Activated CD4-positive, alpha-beta T cell treated with anti-CD3 and anti-CD28 coated beads for 36 hours (primary cell): ENCODE results near the gene RNF141. TPM values are rescaled to one million over a fixed set of nuclear protein-coding genes. Genes with fewer than 3 reads are reported as not detected.
A peak's percentile ranks its signal among the peaks of the same experiment; 100 is the strongest.

Experiments
- ATAC-seq: fragments of 200-7000 bp; cut with Tn5 transposase; one replicate; pipeline ENCODE4 v1.10.0; 2021; ENCODE audit warnings: mild to moderate bottlenecking, moderate library complexity
- CTCF ChIA-PET: fragments of 350-600 bp; sonication (Branson Sonifier 250); formaldehyde crosslinking; loops from one replicate; lab custom pipeline; 2021; ENCODE audit warnings: antibody characterized with exemption; lab: Charles Lee
- POLR2A ChIA-PET: fragments of 350-600 bp; sonication (Branson Sonifier 250); formaldehyde crosslinking; loops from one replicate; lab custom pipeline; 2021; ENCODE audit warnings: antibody characterized with exemption, inconsistent platforms; lab: Charles Lee
- DNase-seq: peaks from one replicate; pipeline ENCODE4 v3.0.0-alpha.2; 2020
- H3K27ac Mint-ChIP-seq: one replicate; pipeline ENCODE4 v1.8.0; 2021; ENCODE audit warnings: mixed read lengths
- H3K27me3 Mint-ChIP-seq: one replicate; pipeline ENCODE4 v1.8.0; 2021; ENCODE audit warnings: mixed read lengths
- H3K36me3 Mint-ChIP-seq: one replicate; pipeline ENCODE4 v1.8.0; 2021; ENCODE audit warnings: low read depth, mixed read lengths
- H3K4me1 Mint-ChIP-seq: one replicate; pipeline ENCODE4 v1.8.0; 2021; ENCODE audit warnings: mixed read lengths
- H3K4me3 Mint-ChIP-seq: one replicate; pipeline ENCODE4 v1.8.0; 2021; ENCODE audit warnings: mild to moderate bottlenecking, moderate library complexity, mixed read lengths
- H3K9me3 Mint-ChIP-seq: one replicate; pipeline ENCODE4 v1.8.0; 2021; ENCODE audit warnings: low read depth, mixed read lengths
- intact Hi-C, 2 experiments: fragments of 100-400 bp; cut with DNase I in 1 of 2; cut with micrococcal nuclease in 1 of 2; formaldehyde crosslinking; loops; one replicate each; pipeline versions ENCODE4 v1.14.2 to v1.15.1; 2022 to 2024; cut with DNase I, micrococcal nuclease
- total RNA-seq, 2 experiments: library from RNA; stranded (reverse); gene quantifications; one replicate each; pipeline ENCODE4 v1.2.3, GENCODE V29; 2021

RNF141 gene
- total RNA-seq, 2 experiments from 2014 or later, result 12.5 to 17.8 TPM

GRCh38 chr11:10496296-10496936 lies 44.6 kb downstream of the RNF141 start:
- intact Hi-C loops, result no loop called here
- Mint-ChIP-seq H3K36me3 (peaks cover 35% of the 10 kb centered on the region), H3K9me3 (no peaks in the 10 kb centered on the region), H3K27ac (no peak overlapping the region), H3K4me1 (no peaks in the 10 kb centered on the region), H3K4me3 (no peak overlapping the region), H3K27me3 (no peaks in the 10 kb centered on the region)
- CTCF ChIA-PET, result no interaction called here
- POLR2A ChIA-PET, result no interaction called here
- DNase-seq (no peak), ATAC-seq (no peak)

GRCh38 chr11:10495464-10495786 lies 45.6 kb downstream of the RNF141 start:
- intact Hi-C loops, result no loop called here
- ChIA-PET POLR2A (no interaction called here), CTCF (no interaction called here)
- Mint-ChIP-seq H3K9me3 (no peaks in the 10 kb centered on the region), H3K4me3 (no peak overlapping the region), H3K27ac (no peak overlapping the region), H3K4me1 (peaks cover under 1% of the 10 kb centered on the region), H3K27me3 (no peaks in the 10 kb centered on the region), H3K36me3 (peaks cover 38% of the 10 kb centered on the region)
- ATAC-seq (no peak), DNase-seq (no peak)

DNA sequence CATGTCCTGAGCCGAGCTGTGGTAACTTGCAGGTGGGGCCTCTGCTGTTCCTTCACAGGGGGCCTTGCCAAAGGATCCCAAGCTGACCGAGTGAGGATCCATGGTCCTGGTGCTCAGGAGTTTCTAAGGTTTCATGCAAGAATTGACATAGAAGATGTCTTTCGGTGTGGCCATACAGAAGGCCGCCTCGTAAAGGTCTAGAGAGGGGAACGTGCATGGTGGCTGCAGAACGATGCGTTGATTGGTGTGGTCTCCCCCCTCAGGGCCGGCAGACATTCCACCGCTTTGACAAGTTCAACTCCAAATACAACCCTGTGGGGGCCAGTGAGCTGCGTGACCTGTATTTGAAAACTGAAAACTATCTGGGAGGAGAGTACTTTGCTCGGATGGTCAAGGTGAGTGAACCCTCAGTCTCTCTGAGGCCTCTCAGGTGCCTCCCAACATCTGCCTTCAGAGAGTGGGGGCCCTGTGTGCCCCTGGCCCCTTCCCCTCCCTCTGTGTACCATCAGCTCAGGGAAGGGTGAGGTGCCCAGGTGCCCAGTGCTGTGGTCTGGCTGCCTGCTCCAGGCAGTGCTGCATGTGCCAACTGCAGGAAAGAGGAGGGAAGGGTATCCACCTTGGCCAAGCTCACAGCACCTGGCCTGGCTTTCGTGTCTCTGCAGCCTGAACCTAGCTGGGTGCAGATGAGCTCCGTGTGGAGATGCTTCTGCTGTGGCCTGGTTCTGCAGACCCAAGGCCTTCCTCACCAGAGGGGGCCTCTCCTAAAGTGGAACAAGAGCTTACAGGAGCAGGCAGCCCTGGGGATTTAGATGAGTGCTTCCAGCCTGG lies 46.1 kb downstream of the RNF141 start:
- Mint-ChIP-seq H3K4me1 (peaks cover 5% of the 10 kb centered on the region), H3K36me3 (peaks cover 36% of the 10 kb centered on the region), H3K27me3 (no peaks in the 10 kb centered on the region), H3K4me3 (no peak overlapping the region), H3K9me3 (no peaks in the 10 kb centered on the region), H3K27ac (no peak overlapping the region)
- POLR2A ChIA-PET, result no interaction called here
- ATAC-seq, result no peak
- CTCF ChIA-PET, result interaction anchor here (1.3 kb wide), 1 partner anchor 19 kb away, joined by 4 read pairs; no protein-coding TSS in a partner anchor
- no peak for DNase-seq
- intact Hi-C loops, result no loop called here

GRCh38 chr11:10493041-10493663 lies 47.8 kb downstream of the RNF141 start:
- peaks cover 35% of the 10 kb centered on the region for H3K36me3 Mint-ChIP-seq
- peak overlapping the region; percentile 29 for H3K27ac Mint-ChIP-seq
- CTCF ChIA-PET, result interaction anchor here (1.3 kb wide), 1 partner anchor 17 kb away, joined by 4 read pairs; no protein-coding TSS in a partner anchor
- no peak for ATAC-seq
- intact Hi-C loops, result no loop called here
- DNase-seq, result no peak
- H3K9me3 Mint-ChIP-seq, result no peaks in the 10 kb centered on the region
- H3K4me3 Mint-ChIP-seq, result no peak overlapping the region
- H3K4me1 Mint-ChIP-seq, result peaks cover 20% of the 10 kb centered on the region
- POLR2A ChIA-PET, result no interaction called here
- no peaks in the 10 kb centered on the region for H3K27me3 Mint-ChIP-seq

- ATAC-seq, result no peak
- Mint-ChIP-seq H3K4me1 (peaks cover 24% of the 10 kb centered on the region), H3K27me3 (no peaks in the 10 kb centered on the region), H3K4me3 (no peak overlapping the region), H3K27ac (no peak overlapping the region), H3K36me3 (peaks cover 30% of the 10 kb centered on the region), H3K9me3 (no peaks in the 10 kb centered on the region)
- ChIA-PET POLR2A (no interaction called here), CTCF (no interaction called here)
- intact Hi-C loops, result no loop called here
- no peak for DNase-seq
These were observed 48.9 kb downstream of the RNF141 start for GRCh38 chr11:10492084-10492483.

DNA sequence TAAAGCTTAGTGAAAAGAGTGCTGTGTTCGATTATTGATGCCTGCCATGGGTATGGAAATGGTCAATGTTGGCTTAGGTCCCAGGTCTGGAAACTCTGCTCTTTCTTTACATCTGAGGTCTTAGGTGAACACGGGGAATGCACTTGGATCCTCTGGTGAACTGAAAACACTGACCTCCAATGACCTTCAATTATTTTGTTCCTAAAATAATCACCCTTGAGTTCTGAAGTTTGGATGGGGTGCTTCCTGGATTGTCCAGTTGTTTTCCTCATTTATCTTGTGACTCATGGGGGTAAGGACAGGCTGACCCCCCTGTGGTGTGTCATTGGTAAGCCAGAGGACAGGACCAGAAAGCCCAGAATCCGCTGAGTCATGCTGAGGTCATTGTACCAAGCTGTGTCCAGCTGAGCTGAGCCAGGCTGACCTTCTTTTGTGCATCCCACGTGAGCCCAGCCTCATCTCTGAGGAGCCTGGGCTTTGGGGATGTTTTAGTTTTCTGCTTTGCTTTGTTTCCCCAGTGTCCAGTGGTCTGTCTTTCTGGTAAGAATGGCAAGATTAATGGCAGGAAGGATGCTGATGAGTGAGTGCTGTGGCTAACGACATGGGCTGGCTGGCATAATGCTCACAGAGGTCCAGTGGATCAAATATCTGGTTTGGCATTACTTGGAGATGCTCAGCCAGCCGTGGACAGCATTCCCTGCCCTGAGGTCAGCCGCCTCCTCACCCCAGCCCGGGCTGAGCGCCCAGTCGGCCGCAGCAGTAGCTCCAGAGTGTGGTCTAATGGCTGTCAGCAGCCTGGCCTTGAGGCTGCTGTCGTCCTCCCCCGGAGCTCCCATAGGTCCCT lies 50.4 kb downstream of the RNF141 start:
- ATAC-seq (no peak), DNase-seq (no peak)
- intact Hi-C loops, result no loop called here
- no peaks in the 10 kb centered on the region for H3K27me3 Mint-ChIP-seq
- H3K4me3 Mint-ChIP-seq, result no peak overlapping the region
- H3K36me3 Mint-ChIP-seq, result peaks cover 31% of the 10 kb centered on the region
- POLR2A ChIA-PET, result interaction anchor here (0.9 kb wide), 1 partner anchor 29 kb away, joined by 3 read pairs; no protein-coding TSS in a partner anchor
- H3K27ac Mint-ChIP-seq, result peak overlapping the region; percentile 14
- CTCF ChIA-PET, result interaction anchor here (0.7 to 1.5 kb wide), 3 partner anchors 77 to 1067 kb away, joined by 3 to 4 read pairs (median 3); no protein-coding TSS in a partner anchor
- H3K4me1 Mint-ChIP-seq, result peaks cover 24% of the 10 kb centered on the region
- no peaks in the 10 kb centered on the region for H3K9me3 Mint-ChIP-seq

- POLR2A ChIA-PET, result no interaction called here
- ATAC-seq, result peak; percentile 47
- peak overlapping the region; percentile 74 for H3K27ac Mint-ChIP-seq
These were observed 51.0 kb downstream of the RNF141 start for GRCh38 chr11:10490032-10490397.

GRCh38 chr11:10488934-10489691 lies 51.9 kb downstream of the RNF141 start:
- H3K4me3 Mint-ChIP-seq, result no peak overlapping the region
- H3K9me3 Mint-ChIP-seq, result no peaks in the 10 kb centered on the region
- no peak for DNase-seq
- H3K27ac Mint-ChIP-seq, result peak overlapping the region; percentile 74
- intact Hi-C loops, result no loop called here
- H3K4me1 Mint-ChIP-seq, result peaks cover 24% of the 10 kb centered on the region
- CTCF ChIA-PET, result interaction anchor here (0.6 to 1.9 kb wide), 4 partner anchors 18 to 196 kb away, joined by 3 to 5 read pairs (median 4); no protein-coding TSS in a partner anchor
- no peaks in the 10 kb centered on the region for H3K27me3 Mint-ChIP-seq
- ATAC-seq, result peak; percentile 52
- POLR2A ChIA-PET, result interaction anchor here (1.0 kb wide), 1 partner anchor 33 kb away, joined by 4 read pairs; no protein-coding TSS in a partner anchor
- peaks cover 30% of the 10 kb centered on the region for H3K36me3 Mint-ChIP-seq

More at GRCh38 chr11:10490032-10490397, 51.0 kb downstream of the RNF141 start:
- H3K4me3 Mint-ChIP-seq, result no peak overlapping the region
- CTCF ChIA-PET, result interaction anchor here (0.6 to 1.5 kb wide), 4 partner anchors 76 to 1068 kb away, joined by 3 to 4 read pairs (median 3); no protein-coding TSS in a partner anchor
- H3K9me3 Mint-ChIP-seq, result no peaks in the 10 kb centered on the region
- H3K27me3 Mint-ChIP-seq, result no peaks in the 10 kb centered on the region
- peak; percentile 17 for DNase-seq
- intact Hi-C loops, result no loop called here
- peaks cover 31% of the 10 kb centered on the region for H3K36me3 Mint-ChIP-seq
- H3K4me1 Mint-ChIP-seq, result peaks cover 24% of the 10 kb centered on the region

DNA sequence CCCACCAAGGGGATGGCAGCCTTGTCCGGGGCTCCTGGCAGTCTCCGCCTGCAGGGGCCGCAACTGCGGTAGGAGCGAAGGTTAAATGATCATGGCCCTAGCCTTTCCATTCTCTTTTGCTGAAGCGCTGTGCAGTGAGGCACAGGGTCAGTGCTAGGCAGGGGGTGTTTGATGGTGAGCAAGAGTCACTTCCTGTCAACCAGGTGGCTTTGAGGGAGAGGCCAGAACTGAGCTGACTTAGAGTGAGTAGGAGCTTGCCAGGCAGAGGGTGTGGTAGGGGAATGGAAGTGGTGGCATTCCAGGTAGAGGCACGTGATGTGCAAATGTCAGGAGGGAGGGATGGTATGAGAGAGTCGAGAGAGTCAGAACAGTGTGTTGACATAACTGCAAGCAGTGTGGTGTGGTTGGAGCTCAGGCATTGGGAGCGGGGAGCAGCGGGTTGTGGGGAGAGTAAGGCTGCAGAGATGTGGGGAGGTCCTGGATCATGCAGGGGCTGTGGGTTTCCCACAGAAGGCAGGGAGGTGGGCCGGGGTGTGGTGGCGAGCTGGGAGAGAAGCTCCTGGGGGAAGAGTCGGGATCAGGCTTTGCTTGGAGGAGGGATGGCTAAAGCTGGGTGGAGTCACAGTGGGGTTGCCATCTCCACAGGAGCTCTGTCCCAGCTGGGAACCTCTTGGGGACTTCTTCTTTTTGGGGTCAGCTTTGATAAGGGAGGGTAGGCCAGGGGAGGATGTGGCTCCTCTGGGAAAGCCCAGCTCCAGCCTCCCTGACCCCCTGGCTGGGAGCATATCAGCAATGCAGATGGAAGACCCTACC lies 52.7 kb downstream of the RNF141 start:
- H3K9me3 Mint-ChIP-seq, result no peaks in the 10 kb centered on the region
- no peaks in the 10 kb centered on the region for H3K27me3 Mint-ChIP-seq
- DNase-seq, result peak; percentile 18
- ATAC-seq, result peak; percentile 47
- peak overlapping the region; percentile 74 for H3K27ac Mint-ChIP-seq
- intact Hi-C loops, result no loop called here
- peaks cover 26% of the 10 kb centered on the region for H3K36me3 Mint-ChIP-seq
- peaks cover 24% of the 10 kb centered on the region for H3K4me1 Mint-ChIP-seq
- H3K4me3 Mint-ChIP-seq, result no peak overlapping the region
- POLR2A ChIA-PET, result interaction anchor here (1.0 kb wide), 1 partner anchor 32 kb away, joined by 4 read pairs; no protein-coding TSS in a partner anchor
- CTCF ChIA-PET, result interaction anchor here (1.0 to 1.9 kb wide), 2 partner anchors 19 to 82 kb away, joined by 3 to 5 read pairs; no protein-coding TSS in a partner anchor
